CD8-positive, alpha-beta memory T cell (primary cell): ENCODE results near the gene NCOR2. TPM values are rescaled to one million over a fixed set of nuclear protein-coding genes. Genes with fewer than 3 reads are reported as not detected.

Source experiments
- CTCF ChIA-PET: fragments of 350-600 bp; sonication (Branson Sonifier 250); formaldehyde crosslinking; loops from one replicate; lab custom pipeline; 2021; ENCODE audit warnings: antibody characterized with exemption; lab: Charles Lee
- POLR2A ChIA-PET: fragments of 350-600 bp; sonication (Branson Sonifier 250); formaldehyde crosslinking; loops from one replicate; lab custom pipeline; 2021; ENCODE audit warnings: antibody characterized with exemption; lab: Charles Lee
- DNase-seq, 5 donors: peaks; one replicate each; pipeline versions ENCODE4 v3.0.0 to v3.0.0-alpha.2; 2020 to 2022; ENCODE audit warnings: mixed read lengths in 1 of 5
- H3K27ac ChIP-seq: one replicate; pipeline ENCODE4 v1.7.0; 2013; ENCODE audit warnings: low read depth, mild to moderate bottlenecking, low read length, moderate library complexity
- H3K27me3 ChIP-seq: 2 replicates; pipeline ENCODE4 v1.7.0; 2013; ENCODE audit warnings: low read length, mild to moderate bottlenecking; ENCODE audit not compliant: insufficient read depth, poor library complexity, severe bottlenecking
- H3K36me3 ChIP-seq: 2 replicates; pipeline ENCODE4 v1.7.0; 2013; ENCODE audit warnings: mild to moderate bottlenecking, low read length, moderate library complexity; ENCODE audit not compliant: insufficient read depth
- H3K4me1 ChIP-seq: 2 replicates; pipeline ENCODE4 v1.7.0; 2013; ENCODE audit warnings: mild to moderate bottlenecking, low read length, moderate library complexity; ENCODE audit not compliant: insufficient read depth
- H3K4me3 ChIP-seq: 2 replicates; pipeline ENCODE4 v1.7.0; 2013; ENCODE audit warnings: mild to moderate bottlenecking, low read length
- H3K9me3 ChIP-seq: 2 replicates; pipeline ENCODE4 v1.7.0; 2013; ENCODE audit warnings: mild to moderate bottlenecking, low read length
- H3K27ac Mint-ChIP-seq, 8 donors: one replicate each; pipeline ENCODE4 v1.8.0; 2020 to 2021; ENCODE audit warnings: mixed read lengths in 8 of 8, mild to moderate bottlenecking in 6 of 8, inconsistent platforms in 3 of 8, moderate library complexity in 3 of 8
- H3K27me3 Mint-ChIP-seq, 2 donors: one replicate each; pipeline ENCODE4 v1.8.0; 2020 to 2021; ENCODE audit warnings: mixed read lengths in 2 of 2, mild to moderate bottlenecking in 1 of 2, moderate library complexity in 1 of 2
- H3K36me3 Mint-ChIP-seq, 3 donors: one replicate each; pipeline ENCODE4 v1.8.0; 2020 to 2021; ENCODE audit warnings: mixed read lengths in 3 of 3, inconsistent platforms in 1 of 3, mild to moderate bottlenecking in 1 of 3
- H3K4me1 Mint-ChIP-seq, 3 donors: one replicate each; pipeline ENCODE4 v1.8.0; 2020 to 2021; ENCODE audit warnings: mixed read lengths in 3 of 3, inconsistent platforms in 1 of 3, mild to moderate bottlenecking in 1 of 3
- H3K4me3 Mint-ChIP-seq, 7 donors: one replicate each; pipeline ENCODE4 v1.8.0; 2020 to 2021; ENCODE audit warnings: mixed read lengths in 7 of 7, mild to moderate bottlenecking in 6 of 7, moderate library complexity in 4 of 7, inconsistent platforms in 2 of 7
- H3K9me3 Mint-ChIP-seq, 5 donors: one replicate each; pipeline ENCODE4 v1.8.0; 2020 to 2022; ENCODE audit warnings: mixed read lengths in 5 of 5, mild to moderate bottlenecking in 3 of 5, moderate library complexity in 2 of 5, inconsistent platforms in 1 of 5
- polyA plus RNA-seq: library from polyadenylated mRNA; unstranded; fragments of 300-500 nt; fragmentation: Illumina TruSeq; gene quantifications from one replicate; pipeline ENCODE4 v1.2.3, GENCODE V29; 2021
- total RNA-seq, 2 experiments: library from RNA; stranded (reverse); gene quantifications; one replicate each; pipeline ENCODE4 v1.2.3, GENCODE V29; 2021

Gene NCOR2
- total RNA-seq (10 to 100 TPM; 96.6 to 97.4 TPM), polyA plus RNA-seq (16.7 TPM)

GRCh38 chr12:124566997-124567672 is at the start of gene NCOR2:
Gene NCOR2, minus strand, starts transcription at chr12:124567612. Its CDS starts 72,361 bp downstream, at chr12:124495251.
- Mint-ChIP-seq H3K4me3 (peak within 1 kb of the TSS; percentile 91 to 97 (median 94)), H3K36me3 (peaks cover 0 to 3% (median 0%) of the 10 kb centered on the region in 3 donors), H3K4me1 (peaks cover 25 to 47% (median 29%) of the 10 kb centered on the region in 3 donors), H3K27me3 (no peaks in the 10 kb centered on the region), H3K27ac (peak within 1 kb of the TSS; percentile 88 to 96 (median 92)), H3K9me3 (no peaks in the 10 kb centered on the region)
- peak; percentile 44 to 75 (median 59) for DNase-seq
- POLR2A ChIA-PET: interaction anchor here (0.9 to 1.0 kb wide), 2 partner anchors 100 to 178 kb away, joined by 3 read pairs; no protein-coding TSS in a partner anchor
- peaks cover 24% of the 10 kb centered on the region for H3K4me1 ChIP-seq
- H3K4me3 ChIP-seq: peak within 1 kb of the TSS; percentile 80
- CTCF ChIA-PET: interaction anchor here (0.8 to 1.0 kb wide), 2 partner anchors 113 to 200 kb away, joined by 3 to 4 read pairs; no protein-coding TSS in a partner anchor
- peak within 1 kb of the TSS; percentile 69 for H3K27ac ChIP-seq
- H3K36me3 ChIP-seq: no peaks in the 10 kb centered on the region
- no peaks in the 10 kb centered on the region for H3K9me3 ChIP-seq
- H3K27me3 ChIP-seq: no peaks in the 10 kb centered on the region

DNA sequence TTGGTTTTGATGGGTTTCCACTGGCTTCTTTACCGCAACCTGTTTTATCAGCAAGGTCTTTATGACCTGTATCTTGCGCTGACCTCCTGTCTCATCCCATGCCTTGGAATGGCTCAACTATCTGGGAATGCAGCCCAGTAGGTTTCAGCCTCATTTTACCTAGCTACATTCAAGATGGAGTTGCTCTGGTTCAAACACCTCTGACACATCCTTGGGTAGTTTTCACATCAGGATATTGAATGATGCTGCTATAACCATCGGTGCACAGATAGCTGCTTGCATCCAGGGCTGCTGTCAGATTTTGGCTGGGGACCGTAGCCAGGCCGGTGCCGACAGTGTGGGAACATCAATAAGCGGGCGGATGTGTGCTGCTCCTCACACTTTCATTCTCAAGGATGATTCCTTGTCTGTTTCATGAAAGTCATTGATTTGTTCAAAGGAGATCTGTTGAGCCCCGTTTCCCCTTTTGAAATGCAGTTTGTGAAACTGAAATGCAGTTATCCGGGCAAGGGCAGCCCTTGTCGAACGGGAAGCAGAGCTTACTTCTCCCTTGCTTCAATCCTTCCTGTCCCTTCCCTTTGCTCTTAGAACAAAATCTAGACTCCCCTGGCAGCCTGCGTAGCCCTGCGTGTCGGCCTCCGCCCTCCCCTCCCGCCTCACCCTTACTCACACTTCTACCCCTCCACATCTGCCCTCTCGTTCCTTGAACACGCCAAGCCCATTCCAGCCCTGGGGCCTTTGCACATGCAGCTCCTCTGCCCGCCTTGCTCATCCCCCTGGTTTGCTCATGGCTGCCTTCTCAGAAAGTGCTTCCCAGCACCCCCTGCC is 49.2 kb upstream of the NCOR2 start:
- peaks cover 0 to 2% (median 0%) of the 10 kb centered on the region in 3 donors for H3K36me3 Mint-ChIP-seq
- Histone ChIP-seq H3K27me3 (no peaks in the 10 kb centered on the region), H3K36me3 (no peaks in the 10 kb centered on the region), H3K9me3 (no peaks in the 10 kb centered on the region), H3K4me1 (no peaks in the 10 kb centered on the region), H3K4me3 (no peak overlapping the region), H3K27ac (no peak overlapping the region)
- no peak overlapping the region for H3K4me3 Mint-ChIP-seq
- peak overlapping the region in 1 of 8 donors; percentile 16 for H3K27ac Mint-ChIP-seq
- H3K4me1 Mint-ChIP-seq: peaks cover 4 to 6% (median 5%) of the 10 kb centered on the region in 3 donors
- ChIA-PET CTCF (no interaction called here), POLR2A (no interaction called here)
- no peak for DNase-seq
- peaks cover 0 to 5% (median 0%) of the 10 kb centered on the region in 5 donors for H3K9me3 Mint-ChIP-seq
- H3K27me3 Mint-ChIP-seq: peaks cover 0 to 7% of the 10 kb centered on the region in 2 donors

GRCh38 chr12:124614512-124615292 is 47.3 kb upstream of the NCOR2 start:
- peaks cover 8% of the 10 kb centered on the region for H3K4me1 ChIP-seq
- no peak overlapping the region for H3K27ac Mint-ChIP-seq
- no peak overlapping the region for H3K4me3 Mint-ChIP-seq
- H3K4me3 ChIP-seq: no peak overlapping the region
- peaks cover 0 to 7% of the 10 kb centered on the region in 2 donors for H3K27me3 Mint-ChIP-seq
- no peaks in the 10 kb centered on the region for H3K9me3 ChIP-seq
- H3K27ac ChIP-seq: no peak overlapping the region
- DNase-seq: no peak
- H3K36me3 Mint-ChIP-seq: peaks cover 0 to 2% (median 0%) of the 10 kb centered on the region in 3 donors
- H3K4me1 Mint-ChIP-seq: peaks cover 8 to 11% (median 10%) of the 10 kb centered on the region in 3 donors
- H3K36me3 ChIP-seq: no peaks in the 10 kb centered on the region
- POLR2A ChIA-PET: no interaction called here
- H3K27me3 ChIP-seq: no peaks in the 10 kb centered on the region
- CTCF ChIA-PET: no interaction called here
- peaks cover 0 to 5% (median 0%) of the 10 kb centered on the region in 5 donors for H3K9me3 Mint-ChIP-seq

GRCh38 chr12:124613151-124613585 is 45.8 kb upstream of the NCOR2 start:
- H3K36me3 ChIP-seq: no peaks in the 10 kb centered on the region
- Mint-ChIP-seq H3K27ac (peak overlapping the region in 1 of 8 donors; percentile 24), H3K4me1 (peaks cover 22 to 26% (median 25%) of the 10 kb centered on the region in 3 donors), H3K27me3 (peaks cover 0 to 4% of the 10 kb centered on the region in 2 donors), H3K36me3 (peaks cover 0 to 2% (median 0%) of the 10 kb centered on the region in 3 donors), H3K4me3 (no peak overlapping the region), H3K9me3 (no peaks in the 10 kb centered on the region)
- no peaks in the 10 kb centered on the region for H3K9me3 ChIP-seq
- peaks cover 24% of the 10 kb centered on the region for H3K4me1 ChIP-seq
- POLR2A ChIA-PET: no interaction called here
- DNase-seq: no peak
- CTCF ChIA-PET: no interaction called here
- H3K27me3 ChIP-seq: no peaks in the 10 kb centered on the region
- H3K27ac ChIP-seq: no peak overlapping the region
- H3K4me3 ChIP-seq: no peak overlapping the region

GRCh38 chr12:124612410-124612680 is 44.9 kb upstream of the NCOR2 start:
- H3K4me3 ChIP-seq: no peak overlapping the region
- H3K9me3 ChIP-seq: no peaks in the 10 kb centered on the region
- H3K36me3 Mint-ChIP-seq: peaks cover 0 to 2% (median 0%) of the 10 kb centered on the region in 3 donors
- DNase-seq: no peak
- peak overlapping the region in 1 of 8 donors; percentile 1 for H3K27ac Mint-ChIP-seq
- POLR2A ChIA-PET: no interaction called here
- no peaks in the 10 kb centered on the region for H3K9me3 Mint-ChIP-seq
- H3K4me3 Mint-ChIP-seq: no peak overlapping the region
- H3K4me1 Mint-ChIP-seq: peaks cover 24 to 35% (median 33%) of the 10 kb centered on the region in 3 donors
- H3K4me1 ChIP-seq: peaks cover 30% of the 10 kb centered on the region
- no peaks in the 10 kb centered on the region for H3K36me3 ChIP-seq
- CTCF ChIA-PET: no interaction called here
- no peak overlapping the region for H3K27ac ChIP-seq
- H3K27me3 ChIP-seq: no peaks in the 10 kb centered on the region
- peaks cover 0 to 4% of the 10 kb centered on the region in 2 donors for H3K27me3 Mint-ChIP-seq

DNA sequence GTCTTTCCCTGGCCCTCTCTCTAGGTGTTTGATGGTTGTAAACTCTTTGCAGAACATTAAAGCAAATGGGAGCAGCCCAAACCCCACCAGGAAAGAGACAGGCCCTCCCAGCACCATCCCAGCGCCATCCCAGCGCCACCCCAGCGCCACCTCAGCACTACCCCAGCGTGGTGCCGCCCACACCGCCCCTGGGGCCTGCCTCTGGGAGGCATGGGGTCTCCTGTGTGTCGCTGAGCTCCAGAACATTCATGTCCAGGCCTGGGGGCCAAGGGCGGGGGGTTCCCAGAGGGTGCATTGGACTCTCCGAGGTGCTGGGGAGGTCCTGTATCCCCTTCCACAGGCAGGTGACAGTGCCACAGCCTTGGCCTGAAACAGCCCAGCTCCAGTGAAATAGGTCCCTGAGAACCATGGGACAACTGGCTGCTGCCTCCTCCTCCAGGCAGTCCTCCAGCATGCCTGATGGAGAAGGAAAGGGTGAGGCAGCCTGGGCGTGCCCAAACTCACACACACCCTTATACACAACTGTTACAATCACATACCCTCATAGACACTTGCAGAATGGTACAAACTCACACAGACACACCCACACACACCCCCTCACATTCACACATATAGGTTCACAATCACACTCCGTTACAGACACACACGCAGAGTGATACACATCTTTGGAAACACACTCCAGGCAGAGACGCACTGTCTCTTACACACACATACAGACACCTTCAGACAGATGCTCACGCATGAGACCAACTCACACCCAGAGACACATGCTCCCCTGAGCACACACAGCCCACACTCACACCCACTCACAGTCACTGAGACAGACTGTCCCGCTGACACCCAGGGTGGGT is 44.4 kb upstream of the NCOR2 start:
- Mint-ChIP-seq H3K4me3 (no peak overlapping the region), H3K27me3 (peaks cover 0 to 2% of the 10 kb centered on the region in 2 donors), H3K27ac (peak overlapping the region in 1 of 8 donors; percentile 1), H3K9me3 (no peaks in the 10 kb centered on the region), H3K36me3 (peaks cover 0 to 2% (median 0%) of the 10 kb centered on the region in 3 donors), H3K4me1 (peaks cover 24 to 37% (median 35%) of the 10 kb centered on the region in 3 donors)
- no peak overlapping the region for H3K4me3 ChIP-seq
- no peak overlapping the region for H3K27ac ChIP-seq
- H3K36me3 ChIP-seq: no peaks in the 10 kb centered on the region
- H3K27me3 ChIP-seq: no peaks in the 10 kb centered on the region
- no peaks in the 10 kb centered on the region for H3K9me3 ChIP-seq
- no peak for DNase-seq
- ChIA-PET CTCF (no interaction called here), POLR2A (no interaction called here)
- H3K4me1 ChIP-seq: peaks cover 30% of the 10 kb centered on the region
